PC-3 (cell line): ENCODE data around the gene FTO.

ENCODE experiments used
- CTCF ChIP-seq: fragments of 300-600 bp; sonication (generic); conservative IDR thresholded peaks from 2 replicates; pipeline ENCODE4 v1.5.1; 2017; ENCODE audit warnings: antibody characterized with exemption, low read depth, mild to moderate bottlenecking, low read length
- EZH2 ChIP-seq: fragments of 300-600 bp; sonication (generic); IDR thresholded peaks from one replicate; pipeline ENCODE4 v1.6.1; 2017; ENCODE audit warnings: antibody characterized with exemption, mild to moderate bottlenecking, low read length; ENCODE audit not compliant: unreplicated experiment
- EZH2phosphoT487 ChIP-seq: fragments of 300-600 bp; sonication (generic); IDR thresholded peaks from 2 replicates; pipeline ENCODE4 v1.6.1; 2018; ENCODE audit warnings: mild to moderate bottlenecking, antibody characterized with exemption, low read length, borderline replicate concordance

GRCh38 chr16:53846971-53847370 is 143.0 kb downstream of the FTO start:
- TF ChIP-seq CTCF (no peak), EZH2 (no peak), EZH2phosphoT487 (no peak)
